Neuron (in vitro differentiated cells): ENCODE data around the gene PRR4.

Source experiments
- H2AFZ ChIP-seq: one replicate; pipeline ENCODE4 v1.6.1; 2013; ENCODE audit warnings: low read depth, mild to moderate bottlenecking, inconsistent platforms, low read length, moderate library complexity
- H3K27me3 ChIP-seq: one replicate; pipeline ENCODE4 v1.6.1; 2013; ENCODE audit warnings: low read length; ENCODE audit not compliant: insufficient read depth
- H3K36me3 ChIP-seq: one replicate; pipeline ENCODE4 v1.6.1; 2013; ENCODE audit warnings: low read length; ENCODE audit not compliant: insufficient read depth
- H3K4me1 ChIP-seq: one replicate; pipeline ENCODE4 v1.6.1; 2013; ENCODE audit warnings: low read length; ENCODE audit not compliant: insufficient read depth
- H3K4me3 ChIP-seq: 2 replicates; pipeline ENCODE4 v1.5.1; 2013; ENCODE audit warnings: mild to moderate bottlenecking, low read length, moderate library complexity
- H3K9me3 ChIP-seq: one replicate; pipeline ENCODE4 v1.6.1; 2013; ENCODE audit warnings: low read length

PRR4 gene

GRCh38 chr12:10849425-10849878 is at the start of gene PRR4:
Gene PRR4, minus strand, starts transcription at chr12:10849475. Its CDS starts 38 bp downstream, at chr12:10849437.
- H3K9me3 ChIP-seq: peaks cover 5% of the 10 kb centered on the region
- H3K4me1 ChIP-seq: no peaks in the 10 kb centered on the region
- H3K36me3 ChIP-seq: peaks cover 7% of the 10 kb centered on the region
- no peak within 1 kb of the TSS for H3K4me3 ChIP-seq
- H2AFZ ChIP-seq: no peak within 1 kb of the TSS
- H3K27me3 ChIP-seq: no peaks in the 10 kb centered on the region

GRCh38 chr12:10896854-10897253 is 47.6 kb upstream of the PRR4 start:
- no peak overlapping the region for H3K4me3 ChIP-seq
- no peaks in the 10 kb centered on the region for H3K27me3 ChIP-seq
- H3K9me3 ChIP-seq: peaks cover 3% of the 10 kb centered on the region
- no peak overlapping the region for H2AFZ ChIP-seq
- H3K36me3 ChIP-seq: no peaks in the 10 kb centered on the region
- H3K4me1 ChIP-seq: no peaks in the 10 kb centered on the region

GRCh38 chr12:10891937-10892336 is 42.7 kb upstream of the PRR4 start:
- Histone ChIP-seq H3K9me3 (no peaks in the 10 kb centered on the region), H2AFZ (no peak overlapping the region), H3K27me3 (no peaks in the 10 kb centered on the region), H3K36me3 (peaks cover 2% of the 10 kb centered on the region), H3K4me1 (no peaks in the 10 kb centered on the region), H3K4me3 (no peak overlapping the region)

GRCh38 chr12:10889226-10889625 is 40.0 kb upstream of the PRR4 start:
- H3K4me1 ChIP-seq: no peaks in the 10 kb centered on the region
- H3K9me3 ChIP-seq: no peaks in the 10 kb centered on the region
- H3K27me3 ChIP-seq: no peaks in the 10 kb centered on the region
- H2AFZ ChIP-seq: no peak overlapping the region
- peaks cover 2% of the 10 kb centered on the region for H3K36me3 ChIP-seq
- no peak overlapping the region for H3K4me3 ChIP-seq

GRCh38 chr12:10884086-10884725 is 34.9 kb upstream of the PRR4 start, which contains the start of gene PRH1:
Gene PRH1, minus strand, starts transcription at chr12:10884255. Its CDS starts 38 bp downstream, at chr12:10884217.
- no peaks in the 10 kb centered on the region for H3K9me3 ChIP-seq
- peaks cover 14% of the 10 kb centered on the region for H3K36me3 ChIP-seq
- H3K4me1 ChIP-seq: no peaks in the 10 kb centered on the region
- H3K27me3 ChIP-seq: no peaks in the 10 kb centered on the region
- no peak within 1 kb of the TSS for H2AFZ ChIP-seq
- H3K4me3 ChIP-seq: no peak within 1 kb of the TSS

- Histone ChIP-seq H3K4me3 (no peak overlapping the region), H2AFZ (no peak overlapping the region), H3K9me3 (no peaks in the 10 kb centered on the region), H3K36me3 (peaks cover 10% of the 10 kb centered on the region), H3K4me1 (no peaks in the 10 kb centered on the region), H3K27me3 (no peaks in the 10 kb centered on the region)
Measured at GRCh38 chr12:10873378-10873777, 24.1 kb upstream of the PRR4 start.

GRCh38 chr12:10867381-10867780 is 18.1 kb upstream of the PRR4 start:
- H3K27me3 ChIP-seq: no peaks in the 10 kb centered on the region
- no peaks in the 10 kb centered on the region for H3K36me3 ChIP-seq
- no peak overlapping the region for H3K4me3 ChIP-seq
- no peak overlapping the region for H2AFZ ChIP-seq
- H3K9me3 ChIP-seq: no peaks in the 10 kb centered on the region
- no peaks in the 10 kb centered on the region for H3K4me1 ChIP-seq

GRCh38 chr12:10863512-10864218 is 14.4 kb upstream of the PRR4 start:
- H3K4me3 ChIP-seq: no peak overlapping the region

GRCh38 chr12:10861366-10861765 is 12.1 kb upstream of the PRR4 start:
- no peak overlapping the region for H3K4me3 ChIP-seq
- H3K9me3 ChIP-seq: peaks cover 21% of the 10 kb centered on the region
- no peak overlapping the region for H2AFZ ChIP-seq
- H3K27me3 ChIP-seq: no peaks in the 10 kb centered on the region
- H3K36me3 ChIP-seq: no peaks in the 10 kb centered on the region
- H3K4me1 ChIP-seq: no peaks in the 10 kb centered on the region

More at GRCh38 chr12:10863512-10864218, 14.4 kb upstream of the PRR4 start:
- no peaks in the 10 kb centered on the region for H3K4me1 ChIP-seq
- H3K27me3 ChIP-seq: no peaks in the 10 kb centered on the region
- H3K9me3 ChIP-seq: peaks cover 8% of the 10 kb centered on the region
- H3K36me3 ChIP-seq: no peaks in the 10 kb centered on the region
- H2AFZ ChIP-seq: no peak overlapping the region

GRCh38 chr12:10855807-10856206 is 6.5 kb upstream of the PRR4 start:
- Histone ChIP-seq H3K27me3 (no peaks in the 10 kb centered on the region), H3K9me3 (peaks cover 25% of the 10 kb centered on the region), H3K4me3 (no peak overlapping the region), H3K4me1 (no peaks in the 10 kb centered on the region), H2AFZ (no peak overlapping the region), H3K36me3 (no peaks in the 10 kb centered on the region)

- peaks cover 22% of the 10 kb centered on the region for H3K9me3 ChIP-seq
- no peaks in the 10 kb centered on the region for H3K27me3 ChIP-seq
- no peak overlapping the region for H3K4me3 ChIP-seq
- no peaks in the 10 kb centered on the region for H3K4me1 ChIP-seq
- no peaks in the 10 kb centered on the region for H3K36me3 ChIP-seq
- no peak overlapping the region for H2AFZ ChIP-seq
Measured at GRCh38 chr12:10853776-10854175, 4.5 kb upstream of the PRR4 start.

- Histone ChIP-seq H2AFZ (no peak overlapping the region), H3K27me3 (no peaks in the 10 kb centered on the region), H3K4me1 (no peaks in the 10 kb centered on the region), H3K4me3 (no peak overlapping the region), H3K9me3 (peaks cover 12% of the 10 kb centered on the region), H3K36me3 (peaks cover 7% of the 10 kb centered on the region)
Measured at GRCh38 chr12:10851243-10851858, 2.1 kb upstream of the PRR4 start.

GRCh38 chr12:10847744-10848143 is 1.5 kb downstream of the PRR4 start:
- Histone ChIP-seq H3K4me3 (no peak overlapping the region), H3K9me3 (peaks cover 7% of the 10 kb centered on the region), H3K4me1 (no peaks in the 10 kb centered on the region), H3K36me3 (peaks cover 9% of the 10 kb centered on the region), H3K27me3 (no peaks in the 10 kb centered on the region), H2AFZ (no peak overlapping the region)
